HFFc6 (cell line): Measurements from ENCODE around the gene TXK. TPM values are rescaled to one million over a fixed set of nuclear protein-coding genes. Genes with fewer than 3 reads are reported as not detected.

Experiments
- DNase-seq: peaks from one replicate; pipeline ENCODE4 v3.0.0-alpha.2; 2018
- H3K27ac Mint-ChIP-seq: 2 replicates; pipeline ENCODE4 v1.8.0; 2020; ENCODE audit warnings: mild to moderate bottlenecking, mixed read lengths
- H3K27me3 Mint-ChIP-seq: 2 replicates; pipeline ENCODE4 v1.8.0; 2021; ENCODE audit warnings: mild to moderate bottlenecking, moderate library complexity, mixed read lengths; ENCODE audit not compliant: insufficient read depth
- H3K36me3 Mint-ChIP-seq: 2 replicates; pipeline ENCODE4 v1.8.0; 2021; ENCODE audit warnings: low read depth, mixed read lengths
- H3K4me1 Mint-ChIP-seq: 2 replicates; pipeline ENCODE4 v1.8.0; 2020; ENCODE audit warnings: low read depth, mixed read lengths
- H3K4me3 Mint-ChIP-seq: 2 replicates; pipeline ENCODE4 v1.8.0; 2020; ENCODE audit warnings: mild to moderate bottlenecking, moderate library complexity, mixed read lengths
- H3K9me3 Mint-ChIP-seq: 2 replicates; pipeline ENCODE4 v1.8.0; 2020; ENCODE audit warnings: mild to moderate bottlenecking, mixed read lengths
- CTCF ChIP-seq: fragments of 200-600 bp; sonication (generic); IDR thresholded peaks from 2 replicates; pipeline ENCODE4 v1.5.0; 2021; ENCODE audit warnings: antibody characterized with exemption, mild to moderate bottlenecking
- total RNA-seq, 6 experiments: library from RNA; stranded (reverse); fragmentation: NEBNext Ultra II Directional; extraction: Animal tissue kit (Norgen Biotek cat#: 25700); gene quantifications; 2 replicates in 1 of 6; 3 replicates in 5 of 6; pipeline ENCODE4 v1.2.3, GENCODE V29; 2021

The TXK gene
- total RNA-seq, 6 experiments from 2014 or later, result not detected

- Mint-ChIP-seq H3K27me3 (peaks cover 2% of the 10 kb centered on the region), H3K36me3 (no peaks in the 10 kb centered on the region), H3K9me3 (no peaks in the 10 kb centered on the region), H3K4me3 (no peak overlapping the region), H3K27ac (no peak overlapping the region), H3K4me1 (no peaks in the 10 kb centered on the region)
- DNase-seq, result no peak
- no peak for TF ChIP-seq CTCF
Measured at GRCh38 chr4:48039561-48039960, 94.5 kb downstream of the TXK start.

GRCh38 chr4:48038666-48039065 lies 95.4 kb downstream of the TXK start:
- H3K27ac Mint-ChIP-seq, result no peak overlapping the region
- H3K4me1 Mint-ChIP-seq, result no peaks in the 10 kb centered on the region
- DNase-seq, result no peak
- H3K9me3 Mint-ChIP-seq, result no peaks in the 10 kb centered on the region
- H3K27me3 Mint-ChIP-seq, result peaks cover 2% of the 10 kb centered on the region
- no peak for TF ChIP-seq CTCF
- H3K36me3 Mint-ChIP-seq, result no peaks in the 10 kb centered on the region
- H3K4me3 Mint-ChIP-seq, result no peak overlapping the region

GRCh38 chr4:48037117-48037462 lies 97.0 kb downstream of the TXK start:
- Mint-ChIP-seq H3K36me3 (no peaks in the 10 kb centered on the region), H3K9me3 (no peaks in the 10 kb centered on the region), H3K4me1 (peaks cover under 1% of the 10 kb centered on the region; the same call in 1 of the 2 replicates), H3K27ac (no peak overlapping the region), H3K4me3 (no peak overlapping the region), H3K27me3 (no peaks in the 10 kb centered on the region)
- TF ChIP-seq CTCF, result no peak
- DNase-seq, result no peak

GRCh38 chr4:48035952-48036351 lies 98.1 kb downstream of the TXK start:
- no peaks in the 10 kb centered on the region for H3K9me3 Mint-ChIP-seq

GRCh38 chr4:48033825-48034413 lies 100.1 kb downstream of the TXK start:
- peak; percentile 15 for DNase-seq
- H3K27ac Mint-ChIP-seq, result no peak overlapping the region
- H3K27me3 Mint-ChIP-seq, result no peaks in the 10 kb centered on the region
- TF ChIP-seq CTCF, result peak; percentile 83
- no peaks in the 10 kb centered on the region for H3K36me3 Mint-ChIP-seq
- H3K4me3 Mint-ChIP-seq, result no peak overlapping the region
- peaks cover 6% of the 10 kb centered on the region for H3K4me1 Mint-ChIP-seq
- H3K9me3 Mint-ChIP-seq, result no peaks in the 10 kb centered on the region

More at GRCh38 chr4:48035952-48036351, 98.1 kb downstream of the TXK start:
- no peak overlapping the region for H3K4me3 Mint-ChIP-seq
- no peak for TF ChIP-seq CTCF
- no peak for DNase-seq
- H3K27me3 Mint-ChIP-seq, result no peaks in the 10 kb centered on the region
- H3K27ac Mint-ChIP-seq, result no peak overlapping the region
- H3K36me3 Mint-ChIP-seq, result no peaks in the 10 kb centered on the region
- peaks cover 5% of the 10 kb centered on the region; the same call in 1 of the 2 replicates for H3K4me1 Mint-ChIP-seq

- no peak for DNase-seq
- no peak overlapping the region for H3K27ac Mint-ChIP-seq
- H3K4me1 Mint-ChIP-seq, result peaks cover 11% of the 10 kb centered on the region
- no peak for TF ChIP-seq CTCF
- no peak overlapping the region for H3K4me3 Mint-ChIP-seq
- peaks cover 2% of the 10 kb centered on the region; the same call in 1 of the 2 replicates for H3K27me3 Mint-ChIP-seq
- H3K36me3 Mint-ChIP-seq, result no peaks in the 10 kb centered on the region
- H3K9me3 Mint-ChIP-seq, result no peaks in the 10 kb centered on the region
Measured at GRCh38 chr4:48033412-48033811, 100.6 kb downstream of the TXK start.
